HepG2 (cell line): ENCODE results near the gene SYCE1L.

ENCODE experiments used
- ATF7 ChIP-seq, 2 experiments: fragments of 450-650 bp in 1 of 2; sonication (generic) in 1 of 2; formaldehyde crosslinking in 1 of 2; IDR thresholded peaks; 2 replicates each; pipeline versions ENCODE4 v1.4.0 to v1.6.1; 2016 to 2020; ENCODE audit warnings: antibody characterized with exemption in 1 of 2, mild to moderate bottlenecking in 1 of 2, missing genetic modification reagents in 1 of 2
- EZH2 ChIP-seq: conservative IDR thresholded peaks from 2 replicates; pipeline ENCODE4 v1.6.1; 2012; ENCODE audit warnings: mild to moderate bottlenecking, low read depth, low read length, moderate library complexity

DNA sequence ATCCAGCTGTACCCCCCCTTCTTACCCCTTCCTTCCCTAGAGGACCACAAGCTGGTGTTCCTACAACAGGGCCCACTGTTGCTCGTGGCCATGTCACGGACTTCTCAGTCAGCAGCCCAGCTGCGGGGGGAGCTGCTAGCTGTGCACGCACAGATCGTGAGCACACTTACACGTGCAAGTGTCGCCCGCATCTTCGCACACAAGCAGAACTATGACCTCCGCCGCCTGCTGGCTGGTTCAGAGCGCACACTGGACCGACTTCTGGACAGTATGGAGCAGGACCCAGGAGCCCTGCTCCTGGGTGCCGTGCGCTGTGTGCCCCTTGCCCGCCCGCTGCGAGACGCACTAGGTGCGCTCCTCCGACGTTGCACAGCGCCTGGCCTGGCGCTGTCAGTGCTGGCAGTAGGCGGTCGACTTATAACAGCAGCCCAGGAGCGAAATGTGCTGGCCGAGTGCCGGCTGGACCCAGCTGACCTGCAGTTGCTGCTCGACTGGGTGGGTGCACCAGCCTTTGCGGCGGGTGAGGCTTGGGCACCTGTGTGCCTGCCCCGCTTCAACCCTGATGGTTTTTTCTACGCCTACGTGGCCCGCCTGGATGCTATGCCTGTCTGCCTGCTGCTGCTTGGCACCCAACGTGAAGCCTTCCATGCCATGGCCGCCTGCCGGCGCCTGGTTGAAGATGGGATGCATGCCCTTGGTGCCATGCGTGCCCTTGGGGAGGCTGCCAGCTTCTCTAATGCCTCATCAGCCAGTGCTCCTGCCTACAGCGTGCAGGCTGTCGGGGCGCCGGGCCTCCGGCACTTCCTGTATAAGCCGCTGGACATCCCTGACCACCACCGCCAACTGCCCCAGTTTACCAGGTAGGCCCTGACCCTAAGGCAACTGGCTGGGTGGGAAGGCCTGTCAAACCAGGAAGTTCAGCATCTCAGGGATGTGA is 4.6 kb upstream of the SYCE1L start:
- TF ChIP-seq ATF7 (IDR thresholded peaks at IDR 0.05) (no peak), ATF7 (CRISPR knock-in tag; IDR thresholded peaks at IDR 0.05) (no peak), EZH2 (no peak)
